PFSK-1 (cell line): ENCODE data around the gene KDM4B.

Experiments
- FOXP2 ChIP-seq: optimal IDR thresholded peaks from 2 replicates; pipeline ENCODE3; 2011; ENCODE audit warnings: borderline replicate concordance, control low read depth, inconsistent platforms; ENCODE audit not compliant: insufficient read depth; ENCODE audit errors: extremely low read length, extremely low read depth
- POLR2AphosphoS5 ChIP-seq: IDR thresholded peaks from 2 replicates; pipeline ENCODE4 v1.6.1; 2012; ENCODE audit warnings: low read depth, mild to moderate bottlenecking, control low read depth, low read length, moderate library complexity
- REST ChIP-seq, 2 experiments: IDR thresholded peaks; 2 replicates each; pipeline versions ENCODE4 v1.6.1 to v1.8.0; 2011 to 2012; ENCODE audit warnings: low read depth in 2 of 2, low read length in 2 of 2, control low read depth in 1 of 2, inconsistent platforms in 1 of 2, mild to moderate bottlenecking in 1 of 2, moderate library complexity in 1 of 2; ENCODE audit not compliant: insufficient read depth in 1 of 2
- SIN3A ChIP-seq: IDR thresholded peaks from 2 replicates; pipeline ENCODE4 v1.6.1; 2012; ENCODE audit warnings: mild to moderate bottlenecking, low read length, moderate library complexity, borderline replicate concordance; ENCODE audit not compliant: insufficient read depth
- TAF1 ChIP-seq: IDR thresholded peaks from 2 replicates; pipeline ENCODE4 v1.6.1; 2012; ENCODE audit warnings: low read length, control low read depth, borderline replicate concordance; ENCODE audit not compliant: insufficient read depth

The KDM4B gene

GRCh38 chr19:5106971-5107370 is 138.1 kb downstream of the KDM4B start:
- no peak for TF ChIP-seq REST (IDR thresholded peaks at IDR 0.05; ENCODE audit: insufficient read depth in 1 of 2, low read depth in 2 of 2, low read length in 2 of 2)
- TF ChIP-seq SIN3A: no peak
- no peak for TF ChIP-seq FOXP2
- TF ChIP-seq TAF1: no peak
- TF ChIP-seq POLR2AphosphoS5: no peak

- TF ChIP-seq POLR2AphosphoS5: no peak
- no peak for TF ChIP-seq TAF1
- no peak for TF ChIP-seq FOXP2
- no peak for TF ChIP-seq SIN3A
- TF ChIP-seq REST (IDR thresholded peaks at IDR 0.05; ENCODE audit: insufficient read depth in 1 of 2, low read depth in 2 of 2, low read length in 2 of 2): no peak
These were observed 138.7 kb downstream of the KDM4B start for GRCh38 chr19:5107432-5108122.

GRCh38 chr19:5108123-5108596 is 139.2 kb downstream of the KDM4B start:
- TF ChIP-seq POLR2AphosphoS5 (no peak), FOXP2 (no peak), REST (IDR thresholded peaks at IDR 0.05; ENCODE audit: insufficient read depth in 1 of 2, low read depth in 2 of 2, low read length in 2 of 2) (no peak), TAF1 (no peak), SIN3A (no peak)

- no peak for TF ChIP-seq TAF1
- no peak for TF ChIP-seq FOXP2
- no peak for TF ChIP-seq SIN3A
These were observed 140.0 kb downstream of the KDM4B start for GRCh38 chr19:5108866-5109265.

- TF ChIP-seq POLR2AphosphoS5 (no peak), REST (IDR thresholded peaks at IDR 0.05; ENCODE audit: insufficient read depth in 1 of 2, low read depth in 2 of 2, low read length in 2 of 2) (no peak), SIN3A (no peak), FOXP2 (no peak)
These were observed 140.6 kb downstream of the KDM4B start for GRCh38 chr19:5109560-5109959.
